Left ventricle myocardium inferior (tissue), 1 donor: Measurements from ENCODE around the gene PRDM16. TPM values are rescaled to one million over a fixed set of nuclear protein-coding genes. Genes with fewer than 3 reads are reported as not detected.
A peak's percentile ranks its signal among the peaks of the same experiment; 100 is the strongest.

Experiments
- DNase-seq: peaks from one replicate; pipeline ENCODE4 v3.0.0-alpha.2; 2020
- H3K27ac ChIP-seq: fragments of 200-600 bp; replicated peaks from 2 replicates; pipeline ENCODE4 v1.8.0; 2021
- H3K27me3 ChIP-seq: fragments of 200-600 bp; 2 replicates; pipeline ENCODE4 v1.8.0; 2021; ENCODE audit warnings: low read depth
- H3K36me3 ChIP-seq: fragments of 200-600 bp; 2 replicates; pipeline ENCODE4 v1.8.0; 2021
- H3K4me1 ChIP-seq: fragments of 200-600 bp; 2 replicates; pipeline ENCODE4 v1.8.0; 2021
- H3K4me3 ChIP-seq: fragments of 200-600 bp; 2 replicates; pipeline ENCODE4 v1.8.0; 2021; ENCODE audit warnings: mild to moderate bottlenecking, moderate library complexity
- H3K9me3 ChIP-seq: fragments of 200-600 bp; replicated peaks from 2 replicates; pipeline ENCODE4 v1.8.0; 2021
- intact Hi-C: fragments of 100-400 bp; cut with micrococcal nuclease; formaldehyde crosslinking; loops from one replicate; pipeline ENCODE4 v1.11.0; 2022
- total RNA-seq: library from RNA; stranded (reverse); fragmentation: NEBNext Ultra II Directional; extraction: Animal tissue kit (Norgen Biotek cat#: 25700); gene quantifications from one replicate; pipeline ENCODE4 v1.2.1, GENCODE V29; 2021
- TF ChIP-seq, protein P1 (sequence below): fragments of 200-600 bp; IDR thresholded peaks from 2 replicates; pipeline ENCODE4 v1.8.0; 2021; ENCODE audit warnings: antibody characterized with exemption, mild to moderate bottlenecking, borderline replicate concordance
- donor health status: DM: no; HTN: yes; CAD: no; lungs with severe emphysema.

Gene PRDM16
- total RNA-seq, 1 donor from 2014 or later = 16.6 TPM

DNA sequence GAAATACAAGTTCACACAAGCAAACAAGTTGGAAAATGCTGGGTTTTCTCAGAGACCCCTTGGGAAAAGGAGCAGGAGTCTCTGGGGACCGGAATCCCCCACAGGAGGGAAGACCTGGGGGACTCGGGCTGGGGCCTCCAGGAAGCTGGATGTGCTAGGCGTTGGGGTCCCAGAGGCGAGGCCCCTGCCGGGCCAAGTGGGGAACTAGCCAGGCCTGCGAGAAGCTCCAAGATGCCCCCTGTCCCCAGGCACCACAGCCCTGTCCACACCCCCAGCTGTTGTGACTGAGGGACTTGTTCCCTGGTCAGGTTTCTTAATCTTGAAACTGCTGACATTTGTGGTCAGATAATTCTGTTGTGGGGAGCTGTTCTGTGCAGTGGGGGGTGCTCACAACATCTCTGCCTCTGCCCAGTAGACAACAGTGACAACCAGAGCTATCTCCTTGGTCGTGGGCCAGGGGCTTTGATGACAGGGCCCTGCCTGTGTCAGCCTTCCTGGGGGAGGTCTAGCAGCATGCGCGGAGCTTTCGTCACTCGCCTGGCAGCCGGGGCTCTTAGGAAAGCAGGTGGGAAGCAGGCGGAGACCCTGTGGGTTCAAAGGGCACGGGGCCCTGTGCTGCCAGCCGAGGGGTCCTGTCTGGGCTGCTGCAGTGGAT lies 259.1 kb downstream of the PRDM16 start:
- H3K27me3 ChIP-seq = peaks cover 28% of the 10 kb centered on the region
- peak; percentile 76 for DNase-seq
- no peak overlapping the region for H3K4me3 ChIP-seq
- H3K9me3 ChIP-seq = no peaks in the 10 kb centered on the region
- intact Hi-C loops = no loop called here
- TF ChIP-seq, protein P1, sequence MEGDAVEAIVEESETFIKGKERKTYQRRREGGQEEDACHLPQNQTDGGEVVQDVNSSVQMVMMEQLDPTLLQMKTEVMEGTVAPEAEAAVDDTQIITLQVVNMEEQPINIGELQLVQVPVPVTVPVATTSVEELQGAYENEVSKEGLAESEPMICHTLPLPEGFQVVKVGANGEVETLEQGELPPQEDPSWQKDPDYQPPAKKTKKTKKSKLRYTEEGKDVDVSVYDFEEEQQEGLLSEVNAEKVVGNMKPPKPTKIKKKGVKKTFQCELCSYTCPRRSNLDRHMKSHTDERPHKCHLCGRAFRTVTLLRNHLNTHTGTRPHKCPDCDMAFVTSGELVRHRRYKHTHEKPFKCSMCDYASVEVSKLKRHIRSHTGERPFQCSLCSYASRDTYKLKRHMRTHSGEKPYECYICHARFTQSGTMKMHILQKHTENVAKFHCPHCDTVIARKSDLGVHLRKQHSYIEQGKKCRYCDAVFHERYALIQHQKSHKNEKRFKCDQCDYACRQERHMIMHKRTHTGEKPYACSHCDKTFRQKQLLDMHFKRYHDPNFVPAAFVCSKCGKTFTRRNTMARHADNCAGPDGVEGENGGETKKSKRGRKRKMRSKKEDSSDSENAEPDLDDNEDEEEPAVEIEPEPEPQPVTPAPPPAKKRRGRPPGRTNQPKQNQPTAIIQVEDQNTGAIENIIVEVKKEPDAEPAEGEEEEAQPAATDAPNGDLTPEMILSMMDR = no peak
- H3K36me3 ChIP-seq = no peaks in the 10 kb centered on the region
- H3K4me1 ChIP-seq = peaks cover 66% of the 10 kb centered on the region
- peak overlapping the region; percentile 77 for H3K27ac ChIP-seq

DNA sequence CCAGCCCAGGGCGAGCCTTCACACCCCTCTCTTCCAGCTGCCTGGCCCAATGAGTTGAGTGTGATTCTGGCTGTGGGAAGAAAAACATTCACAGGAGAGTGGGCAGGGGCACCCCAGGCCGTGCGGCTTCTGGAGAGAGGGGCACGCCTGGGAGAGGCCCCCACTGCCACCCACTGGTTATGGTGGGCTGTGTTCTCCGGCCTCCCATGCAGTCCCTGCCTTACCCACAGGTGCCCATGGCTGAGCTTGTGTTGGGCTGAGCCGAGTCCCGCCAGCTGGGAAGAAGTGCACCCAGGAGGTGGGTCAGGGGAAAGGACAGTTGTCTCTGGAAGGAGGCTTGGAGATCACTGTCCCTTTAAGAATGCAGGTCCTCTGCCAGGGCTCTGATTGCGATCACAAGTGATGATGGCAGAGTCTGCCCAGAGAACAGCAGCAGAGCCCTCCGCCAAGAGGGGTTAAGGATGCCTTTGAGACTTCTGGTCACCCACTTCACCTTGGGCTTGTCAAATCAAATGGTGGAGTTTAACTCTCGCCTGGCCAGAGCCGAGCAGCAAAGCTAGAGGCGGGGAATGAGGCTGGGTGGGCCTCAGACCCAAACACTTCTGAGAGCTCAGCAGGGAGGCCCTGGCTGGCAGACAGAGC lies 260.8 kb downstream of the PRDM16 start:
- H3K4me1 ChIP-seq = peaks cover 68% of the 10 kb centered on the region

DNA sequence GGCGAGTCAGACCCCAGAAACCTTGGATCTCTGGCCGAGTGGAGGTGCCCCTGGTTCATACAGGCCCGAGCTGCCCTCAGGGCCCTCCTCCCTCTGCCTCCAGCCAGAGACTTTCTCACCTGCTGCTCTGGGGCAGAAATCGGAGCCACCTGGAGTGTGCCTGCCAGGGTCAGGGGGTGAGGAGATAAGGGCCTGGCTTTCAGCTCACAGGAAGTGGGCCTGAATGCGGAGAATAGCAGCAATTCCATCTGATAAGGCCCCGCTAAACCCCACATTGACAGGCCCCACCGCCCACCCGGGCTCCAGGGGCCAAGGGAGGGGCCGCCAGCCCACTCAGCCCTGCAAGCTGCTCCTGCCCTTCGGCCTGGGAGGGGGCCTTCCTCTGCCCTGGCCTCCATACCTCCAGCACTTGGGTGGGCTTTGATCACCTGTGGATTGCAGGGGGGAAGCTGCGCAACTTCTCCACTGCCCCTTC lies 261.8 kb downstream of the PRDM16 start:
- Histone ChIP-seq H3K36me3 (no peaks in the 10 kb centered on the region), H3K4me1 (peaks cover 73% of the 10 kb centered on the region), H3K4me3 (no peak overlapping the region), H3K27me3 (peaks cover 7% of the 10 kb centered on the region), H3K27ac (peak overlapping the region; percentile 77), H3K9me3 (no peaks in the 10 kb centered on the region)
- TF ChIP-seq, protein P1 = no peak
- no peak for DNase-seq
- intact Hi-C loops = no loop called here

More for the DNA sequence above, 260.8 kb downstream of the PRDM16 start:
- Histone ChIP-seq H3K27me3 (peaks cover 16% of the 10 kb centered on the region), H3K27ac (peak overlapping the region; percentile 77), H3K9me3 (no peaks in the 10 kb centered on the region), H3K4me3 (no peak overlapping the region), H3K36me3 (no peaks in the 10 kb centered on the region)
- intact Hi-C loops = no loop called here
- TF ChIP-seq, protein P1 = no peak
- no peak for DNase-seq

DNA sequence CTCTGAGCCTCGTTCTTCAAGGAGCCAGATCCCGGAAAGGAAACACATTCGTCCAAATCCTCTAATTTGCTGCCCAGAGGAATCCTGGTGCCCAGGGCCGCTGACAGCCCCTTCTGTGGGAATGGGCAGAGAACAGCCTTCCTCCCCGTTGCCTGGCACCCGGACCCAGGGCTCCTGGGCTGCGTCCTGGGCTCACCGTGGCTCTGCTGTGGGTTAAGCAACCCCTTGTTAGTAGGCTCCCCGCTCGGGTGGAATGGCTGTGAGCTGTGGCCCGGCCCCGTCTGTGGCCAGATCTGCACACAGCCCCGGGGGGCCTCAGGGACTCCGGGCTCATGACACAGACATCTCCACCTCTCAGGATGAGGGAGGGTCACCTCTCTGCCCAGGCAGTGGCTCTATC lies 262.6 kb downstream of the PRDM16 start:
- Histone ChIP-seq H3K4me3 (no peak overlapping the region), H3K4me1 (peaks cover 77% of the 10 kb centered on the region), H3K9me3 (no peaks in the 10 kb centered on the region), H3K27ac (no peak overlapping the region), H3K36me3 (no peaks in the 10 kb centered on the region), H3K27me3 (peaks cover 7% of the 10 kb centered on the region)
- no peak for DNase-seq
- intact Hi-C loops = no loop called here
- TF ChIP-seq, protein P1 = no peak

DNA sequence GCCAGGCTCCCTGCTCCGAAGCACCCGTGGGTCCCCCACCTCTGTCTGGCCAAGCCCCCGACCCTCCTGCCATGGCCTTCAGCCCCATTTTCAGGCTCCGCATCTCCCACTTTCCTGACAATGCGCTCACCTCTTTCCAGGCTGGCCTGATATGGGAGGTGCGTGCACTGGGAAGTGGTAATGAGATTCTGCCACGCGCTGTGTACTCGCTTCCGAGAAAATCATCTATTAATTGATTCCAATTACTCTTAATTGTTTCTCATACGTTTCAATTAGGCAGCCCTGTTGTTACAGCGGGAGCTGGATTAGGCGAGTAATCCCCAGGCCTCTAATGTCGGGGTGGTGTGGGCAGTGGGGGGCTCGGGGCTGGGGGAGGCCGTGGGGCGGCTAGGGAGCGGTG lies 263.0 kb downstream of the PRDM16 start:
- no peaks in the 10 kb centered on the region for H3K36me3 ChIP-seq
- no peak overlapping the region for H3K27ac ChIP-seq
- no peak overlapping the region for H3K4me3 ChIP-seq
- H3K4me1 ChIP-seq = peaks cover 77% of the 10 kb centered on the region
- TF ChIP-seq, protein P1 = no peak
- peaks cover 7% of the 10 kb centered on the region for H3K27me3 ChIP-seq
- DNase-seq = no peak
- intact Hi-C loops = no loop called here
- no peaks in the 10 kb centered on the region for H3K9me3 ChIP-seq
